Measurements from ENCODE around the gene CIT.

Gene CIT

DNA sequence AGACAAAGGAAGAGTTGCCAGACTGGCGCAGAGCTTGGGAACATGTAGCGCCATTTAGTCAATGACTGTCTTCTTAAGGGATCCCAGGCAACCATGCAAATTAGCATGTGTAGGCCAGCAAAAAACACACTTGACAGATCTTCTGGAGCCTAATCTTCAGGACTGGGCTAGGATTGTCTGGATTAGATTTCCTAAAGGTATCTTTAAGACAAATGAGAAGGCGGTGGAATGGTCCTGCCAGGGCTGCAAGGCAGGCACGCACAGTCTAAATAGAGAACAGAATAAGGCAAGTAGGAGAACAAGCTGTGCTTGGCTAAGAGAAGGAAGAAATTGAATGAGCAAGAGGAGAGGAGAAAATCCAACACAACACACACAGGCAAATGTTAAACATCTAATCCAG, 80.0 kb downstream of the CIT start:
- no peak for DNase-seq

- no peak for DNase-seq
Observed at GRCh38 chr12:119796292-119796691, 80.8 kb downstream of the CIT start.

GRCh38 chr12:119791453-119791852, 85.7 kb downstream of the CIT start:
- no peak for DNase-seq

- no peak for DNase-seq
Observed at GRCh38 chr12:119788786-119789185, 88.3 kb downstream of the CIT start.

GRCh38 chr12:119786539-119786938, 90.6 kb downstream of the CIT start:
- DNase-seq = no peak

GRCh38 chr12:119784673-119785072, 92.4 kb downstream of the CIT start:
- DNase-seq = no peak

- no peak for DNase-seq
Observed at GRCh38 chr12:119783787-119784186, 93.3 kb downstream of the CIT start.

GRCh38 chr12:119781804-119782203, 95.3 kb downstream of the CIT start:
- no peak for DNase-seq

- no peak for DNase-seq
Observed at GRCh38 chr12:119780786-119781434, 96.2 kb downstream of the CIT start.

- DNase-seq = no peak
Observed at GRCh38 chr12:119775246-119775895, 101.7 kb downstream of the CIT start.

GRCh38 chr12:119772431-119772830, 104.7 kb downstream of the CIT start:
- no peak for DNase-seq

DNA sequence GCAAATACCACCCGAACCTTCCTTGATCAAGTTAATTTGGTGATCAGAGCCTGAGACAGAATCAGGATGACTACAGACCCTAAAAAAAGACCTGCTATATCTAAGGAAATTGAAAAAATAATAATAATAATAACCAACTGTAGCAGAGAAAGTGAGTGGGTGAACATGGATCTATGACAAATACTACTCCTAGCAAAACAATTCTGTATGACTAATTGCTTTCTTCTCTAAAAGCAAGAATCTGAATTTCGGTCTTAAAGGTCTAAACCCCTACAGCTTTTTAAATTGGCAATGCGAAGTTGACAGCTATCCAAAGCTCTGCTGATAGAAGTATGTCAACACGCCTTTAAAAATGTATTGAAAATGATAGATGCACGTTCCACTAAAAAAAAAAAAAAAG, 107.0 kb downstream of the CIT start:
- DNase-seq = no peak

DNA sequence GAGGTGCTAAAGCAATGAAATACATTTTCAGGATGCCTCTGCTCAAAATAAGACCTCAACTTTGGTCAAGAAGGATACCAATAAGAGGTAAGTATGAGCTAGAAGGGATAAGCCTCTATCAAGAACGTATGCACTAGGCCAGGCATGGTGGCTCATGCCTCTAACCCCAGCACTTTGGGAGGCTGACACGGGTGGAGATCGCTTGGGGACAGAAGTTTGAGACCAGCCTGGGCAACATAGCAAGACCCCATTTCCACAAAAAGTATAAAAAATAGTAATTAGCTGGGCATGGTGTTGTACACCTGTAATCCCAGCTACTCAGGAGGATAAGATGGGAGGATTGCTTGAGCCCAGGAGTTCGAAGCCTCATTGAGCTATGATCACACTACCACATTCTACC, 114.5 kb downstream of the CIT start:
- no peak for DNase-seq

- DNase-seq = no peak
Observed at GRCh38 chr12:119758722-119759121, 118.4 kb downstream of the CIT start.

DNA sequence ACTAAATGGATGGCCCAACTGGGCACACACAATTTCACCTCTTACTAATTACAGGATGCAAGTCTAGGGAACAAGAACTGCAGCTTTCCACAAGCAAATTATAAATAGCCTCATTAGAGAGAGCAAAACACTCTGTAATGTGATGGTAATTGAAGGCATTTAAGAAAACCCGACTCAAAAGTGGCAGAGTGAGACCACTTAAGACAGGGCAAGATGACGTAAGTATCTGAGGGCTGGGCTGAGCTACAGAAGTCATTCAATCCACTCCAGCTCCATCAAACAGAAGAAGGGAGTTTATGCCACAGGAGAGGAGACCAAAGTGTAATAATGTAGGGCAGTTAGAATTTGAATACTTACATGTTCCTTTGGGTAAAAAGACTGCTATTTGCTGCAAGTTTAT, 118.9 kb downstream of the CIT start:
- DNase-seq = no peak

DNA sequence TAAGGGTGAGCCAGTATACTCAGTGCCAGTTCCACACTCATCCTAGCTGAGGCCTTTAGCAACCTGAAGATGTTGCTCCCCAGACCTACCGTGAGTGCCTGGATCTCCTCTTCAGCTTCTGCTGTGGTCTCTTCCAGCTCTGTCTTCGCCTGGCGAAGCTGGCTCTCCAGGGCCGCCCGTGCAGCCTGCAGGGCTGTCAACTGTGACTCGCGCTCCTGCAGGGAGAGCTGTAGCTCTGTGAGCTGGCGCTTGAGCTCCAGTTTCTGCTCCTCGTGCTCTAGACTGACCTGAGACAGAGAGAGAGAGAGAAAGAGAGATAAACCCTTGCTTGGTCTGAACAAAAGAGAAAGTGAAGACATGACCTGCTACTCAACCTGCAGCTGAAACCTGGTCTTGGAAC, 125.2 kb downstream of the CIT start:
- DNase-seq = no peak

DNA sequence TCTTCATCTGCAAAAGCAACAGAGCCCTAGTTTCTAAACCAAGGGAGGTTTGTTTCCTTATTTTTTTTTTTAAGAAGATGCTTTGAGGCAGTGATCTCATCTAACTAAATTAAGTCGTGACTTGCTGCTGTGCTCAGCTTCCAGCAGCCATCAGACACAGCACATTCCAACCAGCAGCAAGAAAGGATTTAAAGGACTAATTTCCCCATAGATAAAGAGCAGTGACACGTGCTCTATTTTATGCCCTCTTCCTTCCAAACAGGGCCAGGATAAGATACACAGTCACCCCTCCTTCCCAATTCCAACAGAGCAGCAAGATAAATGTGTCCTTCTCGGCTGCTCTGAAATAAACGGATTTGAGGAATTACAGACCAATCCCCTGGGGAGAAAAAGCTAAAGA, 127.5 kb downstream of the CIT start:
- no peak for DNase-seq

DNA sequence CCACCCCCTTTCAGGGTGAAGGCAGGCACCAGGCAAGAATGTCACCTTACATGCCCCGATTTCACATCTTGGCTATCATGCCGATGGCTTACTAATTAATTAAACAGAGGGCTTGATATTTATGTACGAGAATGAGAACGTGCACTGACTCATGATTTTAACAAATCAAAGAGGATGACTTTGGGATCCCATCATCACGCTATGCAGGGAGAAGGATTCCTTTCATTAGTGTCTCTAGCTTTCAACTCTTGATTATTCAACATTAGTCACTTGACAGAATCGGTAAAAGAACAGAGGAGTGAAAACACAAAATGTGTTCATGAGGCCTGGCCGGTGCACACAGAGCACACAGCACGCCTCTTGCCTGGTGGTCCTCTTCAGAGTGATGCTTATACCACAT, 128.6 kb downstream of the CIT start:
- DNase-seq = no peak

DNA sequence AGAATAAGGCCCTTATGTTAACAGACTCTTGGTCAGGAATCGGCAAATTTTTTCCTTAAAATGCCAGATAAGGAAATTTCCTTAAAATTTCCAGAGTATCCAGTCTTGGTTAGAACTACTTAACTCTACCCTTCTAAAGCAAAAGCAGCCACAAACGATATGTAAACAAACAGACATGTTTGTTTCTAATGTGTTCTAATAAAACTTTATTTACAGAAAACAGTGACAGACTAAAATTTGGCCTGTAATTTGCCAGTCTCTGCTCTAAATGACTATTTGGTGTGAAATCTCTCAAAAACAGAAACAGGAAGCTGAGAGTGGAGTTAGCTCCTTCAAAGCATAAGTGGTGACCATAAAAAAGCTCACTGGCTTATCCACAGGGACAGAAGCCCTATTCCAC, 131.0 kb downstream of the CIT start:
- DNase-seq = no peak

- no peak for DNase-seq
Observed at GRCh38 chr12:119744900-119745606, 132.1 kb downstream of the CIT start.

GRCh38 chr12:119742700-119743099, 134.4 kb downstream of the CIT start:
- no peak for DNase-seq

GRCh38 chr12:119740830-119741229, 136.3 kb downstream of the CIT start:
- DNase-seq = no peak

DNA sequence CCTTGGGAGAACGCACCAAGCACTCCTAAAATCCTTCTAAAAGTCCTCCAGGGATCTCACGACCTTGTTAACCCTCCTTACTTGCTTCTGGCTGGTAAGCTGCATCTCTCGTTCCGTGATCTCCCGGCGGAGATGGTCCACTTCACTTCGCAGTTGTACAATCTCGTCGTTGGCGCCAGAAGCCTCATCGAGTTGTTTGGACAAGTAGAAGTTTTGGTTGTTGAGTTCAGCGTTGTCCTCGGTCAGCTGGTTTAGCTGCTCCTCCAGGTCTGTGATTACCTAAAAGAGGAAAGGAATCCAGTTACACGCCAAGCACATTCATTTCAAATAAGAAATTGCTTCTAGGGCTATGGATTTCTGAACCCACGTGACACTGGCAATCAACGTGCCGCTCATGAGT, 142.0 kb downstream of the CIT start:
- DNase-seq = no peak

DNA sequence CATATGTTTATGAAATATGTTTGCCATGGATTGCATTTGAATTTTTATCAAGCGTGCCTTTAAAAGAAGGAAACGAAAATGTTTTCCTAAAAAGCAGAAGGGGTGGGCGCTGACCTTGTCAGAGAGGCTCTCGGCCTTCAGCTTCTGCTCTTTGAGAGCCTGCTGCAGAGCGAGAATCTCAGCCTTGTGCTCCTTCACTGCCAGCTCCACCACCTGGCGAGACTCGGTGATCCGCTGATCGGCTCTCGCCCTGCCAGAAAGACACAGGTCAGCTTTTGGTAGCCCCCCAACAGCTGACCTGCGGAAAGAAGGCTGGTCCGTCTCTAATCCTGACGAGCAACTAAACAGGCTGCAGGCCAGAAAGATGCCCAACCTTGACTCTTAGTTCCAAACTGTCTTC, 146.7 kb downstream of the CIT start:
- DNase-seq = no peak

GRCh38 chr12:119729871-119730270, 147.2 kb downstream of the CIT start:
- DNase-seq = no peak

All from activated naive CD4-positive, alpha-beta T cell (primary cell).